Smooth muscle cell (in vitro differentiated cells): ENCODE results near the gene LMF1. TPM values are rescaled to one million over a fixed set of nuclear protein-coding genes. Genes with fewer than 3 reads are reported as not detected.

Source experiments
- DNase-seq: peaks from one replicate; lab custom pipeline; 2025; ENCODE audit not compliant: unreplicated experiment; lab: John Stamatoyannopoulos, UW
- H2AFZ ChIP-seq: fragments of 200-600 bp; sonication (generic); 2 replicates; pipeline ENCODE4 v1.6.0; 2016; ENCODE audit warnings: antibody characterized with exemption, low read depth, mild to moderate bottlenecking
- H3F3A ChIP-seq: fragments of 200-600 bp; sonication (generic); 2 replicates; pipeline ENCODE4 v1.6.0; 2017; ENCODE audit warnings: antibody characterized with exemption, low read depth
- H3K27ac ChIP-seq: fragments of 200-600 bp; sonication (generic); 2 replicates; pipeline ENCODE4 v1.5.1; 2016; ENCODE audit warnings: low read depth, mild to moderate bottlenecking
- H3K27me3 ChIP-seq: fragments of 200-600 bp; sonication (generic); 2 replicates; pipeline ENCODE4 v1.6.1; 2016; ENCODE audit warnings: low read depth, mild to moderate bottlenecking
- H3K36me3 ChIP-seq: fragments of 200-600 bp; sonication (generic); 2 replicates; pipeline ENCODE4 v1.5.1; 2016; ENCODE audit warnings: low read depth
- H3K4me1 ChIP-seq: fragments of 200-600 bp; sonication (generic); 2 replicates; pipeline ENCODE4 v1.5.1; 2016; ENCODE audit warnings: low read depth
- H3K4me2 ChIP-seq: fragments of 200-600 bp; sonication (generic); 2 replicates; pipeline ENCODE4 v1.6.0; 2016; ENCODE audit warnings: mild to moderate bottlenecking
- H3K4me3 ChIP-seq: fragments of 200-600 bp; sonication (generic); 2 replicates; pipeline ENCODE4 v1.5.1; 2016; ENCODE audit warnings: mild to moderate bottlenecking
- H3K79me2 ChIP-seq: fragments of 200-600 bp; sonication (generic); 2 replicates; pipeline ENCODE4 v1.6.0; 2016; ENCODE audit warnings: low read depth, mild to moderate bottlenecking
- H3K9ac ChIP-seq: fragments of 200-600 bp; sonication (generic); 2 replicates; pipeline ENCODE4 v1.6.0; 2016; ENCODE audit warnings: low read depth
- H3K9me3 ChIP-seq: fragments of 200-600 bp; sonication (generic); replicated peaks from 2 replicates; pipeline ENCODE4 v1.5.1; 2016; ENCODE audit warnings: low read depth
- H4K20me1 ChIP-seq: fragments of 200-600 bp; sonication (generic); 2 replicates; pipeline ENCODE4 v1.6.0; 2016; ENCODE audit warnings: low read depth
- WGBS: methylation state at CpG from one replicate; pipeline ENCODE4 v1.1.7; 2016; ENCODE audit warnings: low lambda C conversion rate; 5-methylcytosine and 5-hydroxymethylcytosine counted together
- polyA plus RNA-seq: library from polyadenylated mRNA; unstranded; fragments of >200 nt; fragmentation: Nextera tagmentation; extraction: Ambion mirVana; gene quantifications from 2 replicates; pipeline ENCODE4 v1.2.1, GENCODE V29; 2016
- total RNA-seq: library from RNA; depleted of rRNA; stranded (reverse); fragments of >200 nt; gene quantifications from 2 replicates; pipeline ENCODE4 v1.2.3, GENCODE V29; 2014
- TF ChIP-seq, protein P1 (sequence below): fragments of 200-600 bp; sonication (generic); IDR thresholded peaks from 2 replicates; pipeline ENCODE4 v1.5.1; 2017; ENCODE audit warnings: borderline replicate concordance, mild to moderate bottlenecking, antibody characterized with exemption; ENCODE audit not compliant: insufficient read depth, poor library complexity, severe bottlenecking

The LMF1 gene
- total and polyA plus RNA-seq, 2 experiments from 2014 or later, result 25.3 to 29.8 TPM

- no peak overlapping the region for H3K4me2 ChIP-seq
- H3K9ac ChIP-seq, result no peak overlapping the region
- TF ChIP-seq, protein P1, sequence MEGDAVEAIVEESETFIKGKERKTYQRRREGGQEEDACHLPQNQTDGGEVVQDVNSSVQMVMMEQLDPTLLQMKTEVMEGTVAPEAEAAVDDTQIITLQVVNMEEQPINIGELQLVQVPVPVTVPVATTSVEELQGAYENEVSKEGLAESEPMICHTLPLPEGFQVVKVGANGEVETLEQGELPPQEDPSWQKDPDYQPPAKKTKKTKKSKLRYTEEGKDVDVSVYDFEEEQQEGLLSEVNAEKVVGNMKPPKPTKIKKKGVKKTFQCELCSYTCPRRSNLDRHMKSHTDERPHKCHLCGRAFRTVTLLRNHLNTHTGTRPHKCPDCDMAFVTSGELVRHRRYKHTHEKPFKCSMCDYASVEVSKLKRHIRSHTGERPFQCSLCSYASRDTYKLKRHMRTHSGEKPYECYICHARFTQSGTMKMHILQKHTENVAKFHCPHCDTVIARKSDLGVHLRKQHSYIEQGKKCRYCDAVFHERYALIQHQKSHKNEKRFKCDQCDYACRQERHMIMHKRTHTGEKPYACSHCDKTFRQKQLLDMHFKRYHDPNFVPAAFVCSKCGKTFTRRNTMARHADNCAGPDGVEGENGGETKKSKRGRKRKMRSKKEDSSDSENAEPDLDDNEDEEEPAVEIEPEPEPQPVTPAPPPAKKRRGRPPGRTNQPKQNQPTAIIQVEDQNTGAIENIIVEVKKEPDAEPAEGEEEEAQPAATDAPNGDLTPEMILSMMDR, result no peak
- DNase-seq, result no peak
- H4K20me1 ChIP-seq, result no peaks in the 10 kb centered on the region
- no peak overlapping the region for H3K27ac ChIP-seq
- H3F3A ChIP-seq, result no peaks in the 10 kb centered on the region
- H3K9me3 ChIP-seq, result no peaks in the 10 kb centered on the region
- no peaks in the 10 kb centered on the region for H3K36me3 ChIP-seq
- 97% methylated on average over 25 of the region's 25 CpGs for WGBS
- no peak overlapping the region for H2AFZ ChIP-seq
- H3K79me2 ChIP-seq, result no peaks in the 10 kb centered on the region
- H3K4me3 ChIP-seq, result no peak overlapping the region
- H3K27me3 ChIP-seq, result no peaks in the 10 kb centered on the region
- no peaks in the 10 kb centered on the region for H3K4me1 ChIP-seq
Measured at GRCh38 chr16:1006781-1007180, 36.0 kb upstream of the LMF1 start.

- H3K4me2 ChIP-seq, result no peak overlapping the region
- TF ChIP-seq, protein P1, result no peak
- H3K36me3 ChIP-seq, result no peaks in the 10 kb centered on the region
- H2AFZ ChIP-seq, result no peak overlapping the region
- no peaks in the 10 kb centered on the region for H4K20me1 ChIP-seq
- no peak overlapping the region for H3K9ac ChIP-seq
- 97% methylated on average over 11 of the region's 11 CpGs for WGBS
- H3K27me3 ChIP-seq, result no peaks in the 10 kb centered on the region
- no peak for DNase-seq
- no peak overlapping the region for H3K27ac ChIP-seq
- no peak overlapping the region for H3K4me3 ChIP-seq
- no peaks in the 10 kb centered on the region for H3K9me3 ChIP-seq
- no peaks in the 10 kb centered on the region for H3K4me1 ChIP-seq
- no peaks in the 10 kb centered on the region for H3K79me2 ChIP-seq
- H3F3A ChIP-seq, result no peaks in the 10 kb centered on the region
Measured at GRCh38 chr16:1005286-1005685, 34.5 kb upstream of the LMF1 start.

GRCh38 chr16:1003391-1004347 is 32.9 kb upstream of the LMF1 start:
- no peak overlapping the region for H3K4me3 ChIP-seq
- no peaks in the 10 kb centered on the region for H3K27me3 ChIP-seq
- no peaks in the 10 kb centered on the region for H3K36me3 ChIP-seq
- H3K9me3 ChIP-seq, result no peaks in the 10 kb centered on the region
- DNase-seq, result no peak
- H3K27ac ChIP-seq, result no peak overlapping the region
- H2AFZ ChIP-seq, result no peak overlapping the region
- H4K20me1 ChIP-seq, result no peaks in the 10 kb centered on the region
- no peaks in the 10 kb centered on the region for H3F3A ChIP-seq
- no peaks in the 10 kb centered on the region for H3K4me1 ChIP-seq
- TF ChIP-seq, protein P1, result no peak
- H3K4me2 ChIP-seq, result no peak overlapping the region
- 87% methylated on average over 40 of the region's 41 CpGs for WGBS
- H3K9ac ChIP-seq, result no peak overlapping the region
- no peaks in the 10 kb centered on the region for H3K79me2 ChIP-seq
